Ovary (tissue), 9 donors: ENCODE results near the gene C9. TPM values are rescaled to one million over a fixed set of nuclear protein-coding genes. Genes with fewer than 3 reads are reported as not detected.
"Not testable (repeated sequence)": the region's sequence is repeated elsewhere in the genome, so short reads cannot be mapped to it uniquely, and the experiment has no call there.

Experiments used
- DNase-seq, 5 donors: peaks; one replicate each; pipeline ENCODE4 v3.0.0-alpha.2; 2019 to 2020
- H3K27ac ChIP-seq, 2 donors: fragments of 200-600 bp; one replicate each; pipeline versions ENCODE4 v1.5.1 to v1.8.0; 2019 to 2022
- H3K27me3 ChIP-seq: fragments of 200-600 bp; one replicate; pipeline ENCODE4 v1.8.0; 2022
- H3K36me3 ChIP-seq: fragments of 200-600 bp; sonication (generic); one replicate; pipeline ENCODE4 v1.5.1; 2019
- H3K4me1 ChIP-seq: one replicate; pipeline ENCODE4 v1.8.1; 2013; ENCODE audit warnings: mild to moderate bottlenecking, moderate library complexity; ENCODE audit not compliant: insufficient read depth
- H3K4me3 ChIP-seq: fragments of 200-600 bp; sonication (generic); one replicate; pipeline ENCODE4 v1.5.1; 2017
- H3K9me3 ChIP-seq, 2 donors: fragments of 200-600 bp in 1 of 2; sonication (generic) in 1 of 2; one replicate each; pipeline versions ENCODE4 v1.5.1 to v1.8.1; 2013 to 2019; ENCODE audit warnings: mild to moderate bottlenecking in 1 of 2, moderate library complexity in 1 of 2
- EP300 ChIP-seq: sonication (generic); formaldehyde crosslinking; IDR thresholded peaks from one replicate; pipeline ENCODE4 v1.6.1; 2017; ENCODE audit warnings: antibody characterized with exemption
- POLR2A ChIP-seq: fragments of 450-650 bp; IDR thresholded peaks from one replicate; pipeline ENCODE4 v1.6.1; 2017; ENCODE audit warnings: antibody characterized with exemption, mild to moderate bottlenecking, moderate library complexity
- WGBS, 3 donors: extraction: QIAGEN DNeasy Blood & Tissue Kit in 1 of 3; methylation state at CpG; one replicate each; pipeline versions ENCODE4 v1.1.5 to v1.1.7; 2013 to 2017; 5-methylcytosine and 5-hydroxymethylcytosine counted together
- intact Hi-C, 4 donors: fragments of 100-400 bp; cut with DNase I; formaldehyde crosslinking; loops; one replicate each; pipeline versions ENCODE4 v1.11.0 to v1.15.1; 2022 to 2023
- polyA plus RNA-seq, 2 donors: library from polyadenylated mRNA; stranded (reverse); fragments of 200-250 nt in 1 of 2; fragments of 350-450 nt in 1 of 2; fragmentation: Illumina TruSeq in 1 of 2; extraction: RNeasy Lipid Tissue Mini Kit (QIAGEN cat#74804) in 1 of 2; gene quantifications; one replicate each; pipeline ENCODE4 v1.2.3, GENCODE V29; 2013 to 2014
- total RNA-seq, 7 donors: library from RNA; depleted of rRNA in 2 of 7; stranded (reverse); fragments of >200 nt in 2 of 7; fragmentation: NEBNext Ultra II Directional in 3 of 7; extraction: Animal tissue kit (Norgen Biotek cat#: 25700) in 3 of 7; gene quantifications; one replicate each; pipeline versions ENCODE4 v1.1.0 to v1.2.4, GENCODE V29; 2016 to 2023
- TF ChIP-seq, protein P1 (sequence below), 3 donors: fragments of 450-650 bp in 2 of 3; fragments of 200-600 bp in 1 of 3; IDR thresholded peaks; one replicate each; pipeline versions ENCODE4 v1.5.1 to v1.8.0; 2016 to 2022; ENCODE audit warnings: antibody characterized with exemption in 3 of 3, mild to moderate bottlenecking in 1 of 3
- donor health status: DM: no; HTN: no; CAD: no; lungs with moderate emphysema.
- donor health status: DM: no; HTN: no; CAD: no.
- donor health status: Bipolar disorder and iron deficiency.
- donor health status: DM: yes; HTN: yes; CAD: no.
- donor health status: DM: no; HTN: no; CAD: no.
- donor health status: DM: yes; HTN: yes; CAD: no.

The C9 gene
- total and polyA plus RNA-seq, 9 donors, result 0.20 to 0.84 TPM; not detected in 7

DNA sequence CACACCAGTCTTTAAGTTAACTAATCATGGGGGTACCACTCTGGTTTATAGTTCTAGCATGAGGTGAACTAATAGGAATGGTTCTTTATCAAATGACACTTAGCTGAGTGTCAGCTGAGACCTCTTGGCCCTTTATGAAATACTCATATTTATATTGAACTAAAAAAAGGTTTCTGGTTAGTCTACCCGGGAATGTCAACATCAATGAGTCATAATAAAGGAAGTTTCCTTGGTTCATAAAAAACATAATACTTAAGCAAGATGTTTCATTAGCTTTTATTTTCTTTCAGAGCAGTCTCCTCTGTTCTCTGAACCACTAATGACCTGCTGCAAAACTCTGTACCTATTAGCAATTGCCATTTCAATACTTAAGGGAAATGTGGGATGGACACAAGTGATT, 46.8 kb upstream of the C9 start:
- 0 to 2% (median 0%) methylated on average over 1 of the region's 1 CpG for WGBS, 3 donors
- H3K27ac ChIP-seq, result no peak overlapping the region
- H3K36me3 ChIP-seq, result no peaks in the 10 kb centered on the region
- H3K27me3 ChIP-seq, result no peaks in the 10 kb centered on the region
- TF ChIP-seq EP300 (no peak), POLR2A (no peak)
- TF ChIP-seq, protein P1, sequence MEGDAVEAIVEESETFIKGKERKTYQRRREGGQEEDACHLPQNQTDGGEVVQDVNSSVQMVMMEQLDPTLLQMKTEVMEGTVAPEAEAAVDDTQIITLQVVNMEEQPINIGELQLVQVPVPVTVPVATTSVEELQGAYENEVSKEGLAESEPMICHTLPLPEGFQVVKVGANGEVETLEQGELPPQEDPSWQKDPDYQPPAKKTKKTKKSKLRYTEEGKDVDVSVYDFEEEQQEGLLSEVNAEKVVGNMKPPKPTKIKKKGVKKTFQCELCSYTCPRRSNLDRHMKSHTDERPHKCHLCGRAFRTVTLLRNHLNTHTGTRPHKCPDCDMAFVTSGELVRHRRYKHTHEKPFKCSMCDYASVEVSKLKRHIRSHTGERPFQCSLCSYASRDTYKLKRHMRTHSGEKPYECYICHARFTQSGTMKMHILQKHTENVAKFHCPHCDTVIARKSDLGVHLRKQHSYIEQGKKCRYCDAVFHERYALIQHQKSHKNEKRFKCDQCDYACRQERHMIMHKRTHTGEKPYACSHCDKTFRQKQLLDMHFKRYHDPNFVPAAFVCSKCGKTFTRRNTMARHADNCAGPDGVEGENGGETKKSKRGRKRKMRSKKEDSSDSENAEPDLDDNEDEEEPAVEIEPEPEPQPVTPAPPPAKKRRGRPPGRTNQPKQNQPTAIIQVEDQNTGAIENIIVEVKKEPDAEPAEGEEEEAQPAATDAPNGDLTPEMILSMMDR (IDR thresholded peaks at IDR 0.05), result no peak
- H3K4me3 ChIP-seq, result no peak overlapping the region
- peaks cover 13% of the 10 kb centered on the region for H3K4me1 ChIP-seq
- intact Hi-C loops, result no loop called here
- no peak for DNase-seq
- no peaks in the 10 kb centered on the region for H3K9me3 ChIP-seq

- no peak for DNase-seq
- intact Hi-C loops, result no loop called here
- WGBS, 3 donors, result 84 to 93% (median 92%) methylated on average over 1 of the region's 1 CpG
- Histone ChIP-seq H3K4me1 (peaks cover 12% of the 10 kb centered on the region), H3K4me3 (no peak overlapping the region), H3K27ac (no peak overlapping the region), H3K9me3 (no peaks in the 10 kb centered on the region), H3K36me3 (no peaks in the 10 kb centered on the region), H3K27me3 (no peaks in the 10 kb centered on the region)
- TF ChIP-seq, protein P1 (IDR thresholded peaks at IDR 0.05), result no peak
- TF ChIP-seq EP300 (no peak), POLR2A (no peak)
These were observed 44.7 kb upstream of the C9 start for GRCh38 chr5:39409033-39409432.

GRCh38 chr5:39405083-39405843, 41.0 kb upstream of the C9 start:
- Histone ChIP-seq H3K4me1 (peaks cover 22% of the 10 kb centered on the region), H3K4me3 (no peak overlapping the region), H3K27ac (no peak overlapping the region)

GRCh38 chr5:39403761-39404160, 39.5 kb upstream of the C9 start:
- intact Hi-C loops, H3K36me3 ChIP-seq, H3K27ac ChIP-seq, DNase-seq, H3K27me3 ChIP-seq, H3K9me3 ChIP-seq, H3K4me3 ChIP-seq: not testable (repeated sequence)
- 93 to 96% (median 95%) methylated on average over 3 of the region's 3 CpGs for WGBS, 3 donors
- H3K4me1 ChIP-seq, result peaks cover 25% of the 10 kb centered on the region

More at GRCh38 chr5:39405083-39405843, 41.0 kb upstream of the C9 start:
- 54 to 76% (median 63%) methylated on average over 5 of the region's 5 CpGs for WGBS, 3 donors
- Histone ChIP-seq H3K9me3 (no peaks in the 10 kb centered on the region), H3K36me3 (no peaks in the 10 kb centered on the region), H3K27me3 (no peaks in the 10 kb centered on the region)
- TF ChIP-seq POLR2A (no peak), EP300 (no peak)
- TF ChIP-seq, protein P1 (IDR thresholded peaks at IDR 0.05), result no peak
- intact Hi-C loops, result no loop called here
- DNase-seq, result no peak

GRCh38 chr5:39402140-39402539, 37.8 kb upstream of the C9 start:
- peaks cover 20% of the 10 kb centered on the region for H3K4me1 ChIP-seq
- intact Hi-C loops, H3K36me3 ChIP-seq, H3K27ac ChIP-seq, H3K4me3 ChIP-seq, H3K27me3 ChIP-seq, H3K9me3 ChIP-seq, DNase-seq: not testable (repeated sequence)
